Heart right ventricle (tissue), 16 donors: ENCODE measurements around the gene SCN4B. TPM values are rescaled to one million over a fixed set of nuclear protein-coding genes. Genes with fewer than 3 reads are reported as not detected.
"Not testable (repeated sequence)": the region's sequence is repeated elsewhere in the genome, so short reads cannot be mapped to it uniquely, and the experiment has no call there.

Experiments
- ATAC-seq, 8 donors: fragments of 200-7000 bp; cut with Tn5 transposase; one replicate each; pipeline ENCODE4 v1.9.1; 2020; ENCODE audit warnings: mild to moderate bottlenecking in 8 of 8, moderate library complexity in 8 of 8, moderate number of reproducible peaks in 1 of 8
- DNase-seq, 2 donors: peaks; one replicate each; pipeline ENCODE4 v3.0.0-alpha.2; 2020
- H3K27ac ChIP-seq, 10 donors: fragments of 200-600 bp; sonication (generic) in 2 of 10; one replicate each; pipeline versions ENCODE4 v1.5.0 to v1.8.0; 2020 to 2022; ENCODE audit warnings: mild to moderate bottlenecking in 3 of 10
- H3K27me3 ChIP-seq, 7 donors: fragments of 200-600 bp; one replicate each; pipeline ENCODE4 v1.8.0; 2021 to 2022; ENCODE audit warnings: mild to moderate bottlenecking in 2 of 7
- H3K36me3 ChIP-seq, 9 donors: fragments of 200-600 bp; sonication (generic) in 1 of 9; one replicate each; pipeline versions ENCODE4 v1.5.0 to v1.8.0; 2020 to 2022; ENCODE audit warnings: mild to moderate bottlenecking in 2 of 9
- H3K4me1 ChIP-seq, 9 donors: fragments of 200-600 bp; sonication (generic) in 1 of 9; one replicate each; pipeline versions ENCODE4 v1.5.0 to v1.8.0; 2020 to 2022; ENCODE audit warnings: mild to moderate bottlenecking in 4 of 9
- H3K4me3 ChIP-seq, 10 donors: fragments of 200-600 bp; sonication (generic) in 2 of 10; one replicate each; pipeline versions ENCODE4 v1.5.0 to v1.8.0; 2020 to 2022; ENCODE audit warnings: mild to moderate bottlenecking in 7 of 10, moderate library complexity in 2 of 10
- H3K9me3 ChIP-seq, 11 donors: fragments of 200-600 bp in 10 of 11; sonication (generic) in 2 of 11; one replicate each; pipeline versions ENCODE4 v1.5.0 to v1.8.0; 2013 to 2022; ENCODE audit warnings: mild to moderate bottlenecking in 2 of 11, control low read depth in 1 of 11, moderate library complexity in 1 of 11
- WGBS, 2 donors: extraction: QIAGEN DNeasy Blood & Tissue Kit; methylation state at CpG; one replicate each; pipeline ENCODE4 v1.1.7; 2013; ENCODE audit warnings: inconsistent platforms in 1 of 2; 5-methylcytosine and 5-hydroxymethylcytosine counted together
- intact Hi-C, 10 donors: fragments of 100-400 bp; cut with DNase I; formaldehyde crosslinking; loops; one replicate each; pipeline versions ENCODE4 v1.11.1 to v1.14.2; 2022
- polyA plus RNA-seq, 2 donors: library from polyadenylated mRNA; stranded (reverse); fragments of 200-250 nt; gene quantifications; one replicate each; pipeline ENCODE4 v1.2.3, GENCODE V29; 2013
- total RNA-seq, 10 donors: library from RNA; stranded (reverse); fragmentation: NEBNext Ultra II Directional in 3 of 10; extraction: Animal tissue kit (Norgen Biotek cat#: 25700) in 3 of 10; gene quantifications; one replicate each; pipeline versions ENCODE4 v1.2.1 to v1.2.4, GENCODE V29; 2021 to 2023
- TF ChIP-seq, protein P1 (sequence below), 9 donors: fragments of 200-600 bp; sonication (generic) in 2 of 9; IDR thresholded peaks; one replicate each; pipeline versions ENCODE4 v1.5.0 to v1.8.0; 2021 to 2022; ENCODE audit warnings: antibody characterized with exemption in 9 of 9, mild to moderate bottlenecking in 5 of 9, moderate library complexity in 1 of 9
- donor health status: Arrhythmogenic right ventricular cardiomyopathy.
- donor health status: ischemic (EF 13 %, LVEDD 7.1; RV severe dilation, severe dysfunction).
- donor health status: healthy with polysubstance abuse.
- donor health status: DM: no; HTN: yes; CAD: no.
- donor health status: DM: no; HTN: no; CAD: no.
- donor health status: ischemic (EF 25% LVEDD 6.9; RV normal size, moderate dysfunction).
- donor health status: ischemic (EF 25% LVEDD 5.7; RV mildly dilated, moderate dysfunction).
- donor health status: healthy.
- donor health status: DM: yes; HTN: yes; CAD: no.
- donor health status: Ischemic cardiomyopathy.
- donor health status: ischemic (EF 35%, LVEDD 5.7; RV mildly dilated, moderate dysfunction).
- donor health status: nonischemic (EF 11% LVEDD 7.7; RV severe dilation, severe dysfunction).
- donor health status: DM: yes; HTN: yes; CAD: no.
- donor health status: PGD.
- donor health status: ischemic (EF 29% LVEDD 5.4; RV normal size, mild dysfunction).
- donor health status: nonischemic (EF 23%, LVEDD 6.1; RV moderate dilation, normal function).

SCN4B gene
- total and polyA plus RNA-seq, 12 donors = 5.4 to 17.5 (median 9.2) TPM

- Histone ChIP-seq H3K27ac (peak overlapping the region; percentile 16 to 92 (median 80)), H3K4me3 (no peak overlapping the region), H3K9me3 (peaks cover 0 to 11% (median 0%) of the 10 kb centered on the region in 11 donors), H3K27me3 (peaks cover 0 to 5% (median 0%) of the 10 kb centered on the region in 7 donors), H3K36me3 (peaks cover 0 to 53% (median 0%) of the 10 kb centered on the region in 9 donors), H3K4me1 (peaks cover 8 to 33% (median 24%) of the 10 kb centered on the region in 9 donors)
- WGBS, 2 donors = 63 to 70% methylated on average over 6 of the region's 6 CpGs
- no peak for ATAC-seq
- DNase-seq = no peak
- TF ChIP-seq, protein P1, sequence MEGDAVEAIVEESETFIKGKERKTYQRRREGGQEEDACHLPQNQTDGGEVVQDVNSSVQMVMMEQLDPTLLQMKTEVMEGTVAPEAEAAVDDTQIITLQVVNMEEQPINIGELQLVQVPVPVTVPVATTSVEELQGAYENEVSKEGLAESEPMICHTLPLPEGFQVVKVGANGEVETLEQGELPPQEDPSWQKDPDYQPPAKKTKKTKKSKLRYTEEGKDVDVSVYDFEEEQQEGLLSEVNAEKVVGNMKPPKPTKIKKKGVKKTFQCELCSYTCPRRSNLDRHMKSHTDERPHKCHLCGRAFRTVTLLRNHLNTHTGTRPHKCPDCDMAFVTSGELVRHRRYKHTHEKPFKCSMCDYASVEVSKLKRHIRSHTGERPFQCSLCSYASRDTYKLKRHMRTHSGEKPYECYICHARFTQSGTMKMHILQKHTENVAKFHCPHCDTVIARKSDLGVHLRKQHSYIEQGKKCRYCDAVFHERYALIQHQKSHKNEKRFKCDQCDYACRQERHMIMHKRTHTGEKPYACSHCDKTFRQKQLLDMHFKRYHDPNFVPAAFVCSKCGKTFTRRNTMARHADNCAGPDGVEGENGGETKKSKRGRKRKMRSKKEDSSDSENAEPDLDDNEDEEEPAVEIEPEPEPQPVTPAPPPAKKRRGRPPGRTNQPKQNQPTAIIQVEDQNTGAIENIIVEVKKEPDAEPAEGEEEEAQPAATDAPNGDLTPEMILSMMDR (IDR thresholded peaks at IDR 0.05) = no peak
- intact Hi-C loops = loop anchor here in 4 of 10 donors (2.0 to 10.0 kb wide), 4 partner anchors 17 to 311 kb away; partner anchors contain the start of genes SCN2B (in 1 of the 4) and UBE4A (in 1 of the 4)
Observed at GRCh38 chr11:118193910-118194566, 41.4 kb upstream of the SCN4B start.

DNA sequence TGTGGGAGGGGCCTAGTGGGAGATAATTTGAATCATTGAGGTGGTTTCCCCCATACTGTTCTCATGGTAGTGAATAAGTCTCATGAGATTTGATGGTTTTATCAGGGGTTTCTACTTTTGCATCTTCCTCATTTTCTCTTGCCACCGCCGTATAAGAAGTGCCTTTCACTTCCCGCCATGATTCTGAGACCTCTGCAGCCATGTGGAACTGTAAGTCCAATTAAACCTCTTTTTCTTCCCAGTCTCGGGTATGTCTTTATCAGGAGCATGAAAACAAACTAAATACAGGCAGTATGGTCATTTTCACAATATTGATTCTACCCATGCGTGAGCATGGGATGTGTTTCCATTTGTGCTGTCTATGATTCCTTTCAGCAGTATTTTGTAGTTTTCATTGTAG is 40.2 kb upstream of the SCN4B start:
- H3K4me3 ChIP-seq, ATAC-seq, DNase-seq, H3K27me3 ChIP-seq: not testable (repeated sequence)
- intact Hi-C loops = loop anchor here in 2 of 10 donors (10.0 kb wide), 2 partner anchors 292 to 312 kb away; no protein-coding TSS in a partner anchor
- WGBS, 2 donors = 93 to 95% methylated on average over 5 of the region's 5 CpGs
- Histone ChIP-seq H3K36me3 (peaks cover 0 to 50% (median 0%) of the 10 kb centered on the region in 9 donors), H3K4me1 (peaks cover 8 to 26% (median 16%) of the 10 kb centered on the region in 9 donors), H3K9me3 (peaks cover 0 to 11% (median 0%) of the 10 kb centered on the region in 11 donors), H3K27ac (peak overlapping the region in 1 of 10 donors; percentile 84)

DNA sequence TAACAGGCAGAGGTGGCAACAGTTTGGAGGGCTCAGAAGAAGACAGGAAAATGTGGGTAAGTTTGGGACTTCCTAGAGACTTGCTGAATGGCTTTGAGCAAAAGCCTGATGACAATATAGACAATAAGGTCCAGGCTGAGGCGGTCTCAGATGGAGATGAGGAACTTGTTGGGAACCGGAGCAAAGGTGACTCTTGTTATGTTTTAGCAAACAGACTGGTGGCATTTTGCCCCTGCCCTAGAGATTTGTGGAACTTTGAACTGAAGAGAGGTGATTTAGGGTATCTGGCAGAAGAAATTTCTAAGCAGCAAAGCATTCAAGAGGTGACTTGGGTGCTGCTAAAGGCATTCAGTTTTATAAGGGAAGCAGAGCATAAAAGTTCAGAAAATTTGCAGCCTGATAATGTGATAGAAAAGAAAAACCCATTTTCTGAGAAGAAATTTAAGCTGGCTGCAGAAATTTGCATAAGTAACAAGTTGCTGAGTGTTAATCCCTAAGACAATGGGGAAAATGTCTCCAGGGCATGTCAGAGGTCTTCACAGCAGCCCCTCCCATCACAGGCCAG is 38.4 kb upstream of the SCN4B start:
- not testable (repeated sequence) for H3K4me3 ChIP-seq, ATAC-seq, H3K27me3 ChIP-seq, DNase-seq, H3K27ac ChIP-seq
- Histone ChIP-seq H3K4me1 (peaks cover 8 to 31% (median 18%) of the 10 kb centered on the region in 9 donors), H3K36me3 (peaks cover 0 to 32% (median 0%) of the 10 kb centered on the region in 9 donors), H3K9me3 (peaks cover 0 to 11% (median 0%) of the 10 kb centered on the region in 11 donors)
- 67 to 93% methylated on average over 2 of the region's 2 CpGs for WGBS, 2 donors
- intact Hi-C loops = loop anchor here in 2 of 10 donors (10.0 kb wide), 2 partner anchors 294 to 314 kb away; no protein-coding TSS in a partner anchor

DNA sequence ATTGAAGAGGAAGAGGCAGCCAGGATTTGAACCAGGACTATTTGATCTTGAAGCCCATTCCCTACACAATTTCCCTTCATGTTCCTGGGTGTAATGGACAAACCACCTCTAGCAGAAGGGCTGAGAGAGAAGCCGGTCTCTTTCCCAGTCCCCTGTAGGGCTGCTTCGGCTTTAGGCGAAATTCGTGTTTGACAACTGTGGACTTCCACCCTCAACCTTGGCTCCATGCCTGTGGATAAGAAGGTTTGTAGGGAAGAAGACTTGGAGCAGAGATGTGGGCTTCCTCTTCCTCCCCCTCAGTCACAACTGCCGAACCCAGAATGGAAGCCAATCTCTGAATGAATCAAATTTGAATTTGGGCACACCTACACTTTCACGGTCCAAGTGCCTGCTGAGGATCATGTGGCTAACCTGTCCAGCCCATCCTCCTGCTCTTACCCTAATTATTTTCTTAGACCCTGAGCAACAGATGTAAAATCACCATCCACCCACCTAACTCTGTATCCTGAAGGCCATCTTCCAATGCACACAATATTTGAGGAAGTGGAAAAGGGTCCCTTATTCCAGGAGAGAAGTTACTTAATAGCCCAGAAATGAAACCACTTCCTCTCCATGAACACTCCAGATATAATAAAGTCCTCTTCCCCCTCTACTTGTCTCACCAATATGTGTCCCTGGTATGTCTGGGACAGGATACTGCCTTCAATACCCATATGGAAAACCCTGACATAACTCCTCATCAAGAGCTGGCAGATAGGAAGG is 33.9 kb upstream of the SCN4B start:
- peaks cover 0 to 38% (median 0%) of the 10 kb centered on the region in 9 donors for H3K4me1 ChIP-seq
- no peak for DNase-seq
- ATAC-seq = no peak
- H3K27ac ChIP-seq = no peak overlapping the region
- peaks cover 0 to 14% (median 4%) of the 10 kb centered on the region in 7 donors for H3K27me3 ChIP-seq
- WGBS, 2 donors = 54 to 72% methylated on average over 6 of the region's 6 CpGs
- H3K36me3 ChIP-seq = no peaks in the 10 kb centered on the region
- intact Hi-C loops = no loop called here
- H3K9me3 ChIP-seq = peaks cover 0 to 8% (median 0%) of the 10 kb centered on the region in 11 donors
- TF ChIP-seq, protein P1 (IDR thresholded peaks at IDR 0.05) = no peak
- H3K4me3 ChIP-seq = no peak overlapping the region
